ENCODE data around the gene PLAAT4. TPM values are rescaled to one million over a fixed set of nuclear protein-coding genes. Genes with fewer than 3 reads are reported as not detected.

PLAAT4 gene
- total and polyA plus RNA-seq, 3 donors from 2014 or later, result 9.8 to 35.0 (median 14.2) TPM

DNA sequence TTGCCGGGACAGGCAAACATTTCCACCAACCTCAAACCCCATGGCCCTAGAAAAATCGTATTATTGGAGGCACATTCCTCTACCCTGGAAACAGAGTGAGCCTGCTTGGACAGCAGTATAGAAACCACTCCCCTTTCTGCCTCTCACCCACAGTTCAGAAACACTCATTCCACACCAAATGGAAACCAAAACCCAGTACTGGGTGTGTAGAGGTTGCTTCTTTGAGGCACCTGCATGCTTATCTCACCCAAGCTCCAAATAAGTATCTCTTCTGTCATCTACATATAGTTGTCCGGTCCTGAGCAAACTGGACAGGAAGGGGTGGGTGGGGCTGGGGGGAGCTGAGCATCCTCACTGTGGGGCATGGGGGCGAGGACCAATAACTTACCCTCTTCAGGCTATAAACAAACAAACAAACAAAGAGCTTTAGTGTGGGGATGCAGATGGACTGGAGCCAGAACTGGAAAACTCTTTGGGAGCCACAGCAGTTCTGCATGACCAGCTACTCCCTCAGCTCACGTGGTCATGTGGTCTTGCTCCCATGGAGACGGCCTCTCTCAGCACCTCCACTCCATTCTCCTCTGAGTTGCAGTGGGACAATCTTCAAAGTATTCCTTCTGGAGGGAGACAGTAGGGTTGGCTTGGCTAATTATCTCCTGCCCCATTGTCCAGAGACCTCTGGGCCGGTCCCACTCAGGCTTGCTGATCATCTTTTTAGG, 27.6 kb downstream of the PLAAT4 start:
- H3K4me1 ChIP-seq, result no peaks in the 10 kb centered on the region
- intact Hi-C loops (cut with DNase I; ENCODE audit: low total_unique reads), result no loop called here
- whole genome bisulfite sequencing, 2 donors, result 80 to 86% methylated on average over 5 to 7 of the region's 7 CpGs
- H3K36me3 ChIP-seq (ENCODE audit: low read depth, missing control alignments), result no peaks in the 10 kb centered on the region
- no peak for DNase-seq
- TF ChIP-seq, protein P1, sequence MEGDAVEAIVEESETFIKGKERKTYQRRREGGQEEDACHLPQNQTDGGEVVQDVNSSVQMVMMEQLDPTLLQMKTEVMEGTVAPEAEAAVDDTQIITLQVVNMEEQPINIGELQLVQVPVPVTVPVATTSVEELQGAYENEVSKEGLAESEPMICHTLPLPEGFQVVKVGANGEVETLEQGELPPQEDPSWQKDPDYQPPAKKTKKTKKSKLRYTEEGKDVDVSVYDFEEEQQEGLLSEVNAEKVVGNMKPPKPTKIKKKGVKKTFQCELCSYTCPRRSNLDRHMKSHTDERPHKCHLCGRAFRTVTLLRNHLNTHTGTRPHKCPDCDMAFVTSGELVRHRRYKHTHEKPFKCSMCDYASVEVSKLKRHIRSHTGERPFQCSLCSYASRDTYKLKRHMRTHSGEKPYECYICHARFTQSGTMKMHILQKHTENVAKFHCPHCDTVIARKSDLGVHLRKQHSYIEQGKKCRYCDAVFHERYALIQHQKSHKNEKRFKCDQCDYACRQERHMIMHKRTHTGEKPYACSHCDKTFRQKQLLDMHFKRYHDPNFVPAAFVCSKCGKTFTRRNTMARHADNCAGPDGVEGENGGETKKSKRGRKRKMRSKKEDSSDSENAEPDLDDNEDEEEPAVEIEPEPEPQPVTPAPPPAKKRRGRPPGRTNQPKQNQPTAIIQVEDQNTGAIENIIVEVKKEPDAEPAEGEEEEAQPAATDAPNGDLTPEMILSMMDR (IDR thresholded peaks at IDR 0.05), result no peak
- no peak for TF ChIP-seq POLR2A (IDR thresholded peaks at IDR 0.05)
- H3K27ac ChIP-seq, result no peak overlapping the region
- H3K9me3 ChIP-seq, result no peaks in the 10 kb centered on the region
- H3K4me3 ChIP-seq, result no peak overlapping the region
- no peaks in the 10 kb centered on the region for H3K27me3 ChIP-seq

DNA sequence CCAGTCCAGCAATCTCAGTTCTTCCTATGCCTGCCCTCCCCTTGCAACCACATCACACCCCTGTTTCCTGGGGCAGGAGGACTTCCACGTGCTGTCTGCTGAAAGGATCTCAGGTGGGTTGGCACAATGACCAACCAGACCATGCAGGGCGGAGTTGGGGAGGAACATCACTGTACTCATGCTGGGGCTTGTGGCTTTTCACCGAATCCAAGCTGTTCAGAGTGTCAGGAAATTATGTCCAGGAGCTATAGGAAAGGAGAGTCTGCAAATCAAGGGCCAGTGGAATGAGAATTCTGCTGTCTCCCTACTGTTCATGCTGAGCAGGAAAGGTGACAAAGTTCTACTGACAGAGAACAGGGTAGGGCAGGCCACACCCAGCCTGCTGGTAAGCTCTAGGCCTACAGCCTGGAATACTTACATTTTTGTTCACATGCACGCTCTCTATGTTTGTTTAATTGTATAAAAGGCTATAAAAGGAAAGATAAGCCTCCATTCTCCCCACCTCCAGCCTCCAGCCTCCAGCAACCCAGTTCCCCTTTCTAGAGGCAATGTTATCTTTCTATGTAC, 28.3 kb downstream of the PLAAT4 start:
- intact Hi-C loops (cut with DNase I; ENCODE audit: low total_unique reads), result no loop called here
- Histone ChIP-seq H3K4me1 (no peaks in the 10 kb centered on the region), H3K36me3 (ENCODE audit: low read depth, missing control alignments) (no peaks in the 10 kb centered on the region), H3K4me3 (no peak overlapping the region), H3K27me3 (no peaks in the 10 kb centered on the region), H3K9me3 (no peaks in the 10 kb centered on the region), H3K27ac (no peak overlapping the region)
- WGBS, 2 donors, result 85 to 86% methylated on average over 4 of the region's 4 CpGs
- TF ChIP-seq, protein P1 (IDR thresholded peaks at IDR 0.05), result no peak
- TF ChIP-seq POLR2A (IDR thresholded peaks at IDR 0.05), result no peak
- no peak for DNase-seq

DNA sequence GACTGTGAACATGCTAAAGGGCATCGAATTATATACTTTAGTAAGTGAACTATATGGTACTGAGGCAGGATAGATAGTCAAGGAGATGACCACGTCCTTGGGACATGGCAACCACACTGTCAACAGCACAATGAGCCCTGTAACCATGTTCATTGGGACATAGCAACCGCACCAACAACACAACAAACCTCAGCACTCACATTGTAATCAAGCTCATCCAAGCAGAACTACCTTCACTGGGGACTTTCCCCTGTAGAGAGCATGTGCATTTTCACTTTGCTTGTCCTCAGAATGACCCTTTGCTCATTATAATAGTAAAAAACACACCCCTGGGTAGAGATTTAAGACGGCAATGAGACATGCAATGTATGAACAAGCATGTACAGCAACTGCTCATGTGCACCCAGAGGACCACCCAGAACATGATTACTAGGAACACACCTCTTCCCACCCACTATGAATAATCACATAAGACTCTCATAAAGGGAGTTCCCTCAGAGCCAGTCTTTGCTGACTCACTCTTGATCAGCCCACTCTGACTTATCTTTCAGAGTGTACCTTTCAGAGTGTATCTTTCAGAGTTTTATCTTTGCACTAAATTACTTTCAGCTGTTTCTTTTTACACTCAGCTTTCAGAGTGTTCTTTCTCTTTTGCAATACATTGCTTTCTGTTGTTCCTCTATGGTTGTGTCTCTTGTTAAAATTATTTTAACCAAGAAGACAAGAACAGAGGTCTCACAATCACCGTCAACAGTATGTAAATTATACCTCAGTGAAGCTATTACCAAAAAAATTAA, 30.6 kb downstream of the PLAAT4 start:
- Histone ChIP-seq H3K27ac (no peak overlapping the region), H3K36me3 (ENCODE audit: low read depth, missing control alignments) (no peaks in the 10 kb centered on the region), H3K4me3 (no peak overlapping the region), H3K4me1 (no peaks in the 10 kb centered on the region), H3K27me3 (no peaks in the 10 kb centered on the region), H3K9me3 (no peaks in the 10 kb centered on the region)
- peak; percentile 61 for DNase-seq
- WGBS, 2 donors, result 38 to 40% methylated on average over 5 of the region's 5 CpGs
- TF ChIP-seq, protein P1 (IDR thresholded peaks at IDR 0.05), result no peak
- TF ChIP-seq POLR2A (IDR thresholded peaks at IDR 0.05), result no peak
- intact Hi-C loops (cut with DNase I; ENCODE audit: low total_unique reads), result no loop called here

DNA sequence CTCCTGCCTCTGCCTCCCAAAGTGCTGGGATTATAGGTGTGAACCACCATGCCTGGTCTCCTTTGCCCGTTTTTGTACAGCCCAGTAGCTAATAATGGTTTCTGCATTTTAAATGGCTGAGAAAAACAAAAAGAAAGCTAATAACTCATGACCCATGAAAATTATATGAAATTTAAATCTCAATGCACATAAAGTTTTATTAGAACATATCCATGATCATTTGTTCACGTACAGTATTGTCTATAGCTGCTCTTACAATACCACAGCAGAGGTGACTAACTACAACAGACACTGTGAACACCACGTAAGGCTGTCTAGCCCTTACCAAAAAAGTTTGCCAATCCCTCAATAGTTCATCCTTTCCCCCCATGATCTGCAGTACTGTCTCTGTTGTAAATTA, 33.0 kb downstream of the PLAAT4 start:
- no peaks in the 10 kb centered on the region for H3K4me1 ChIP-seq
- no peak overlapping the region for H3K4me3 ChIP-seq
- H3K27ac ChIP-seq, result no peak overlapping the region
- H3K9me3 ChIP-seq, result no peaks in the 10 kb centered on the region
- TF ChIP-seq, protein P1 (IDR thresholded peaks at IDR 0.05), result no peak
- no peak for TF ChIP-seq POLR2A (IDR thresholded peaks at IDR 0.05)
- no peak for DNase-seq
- H3K36me3 ChIP-seq (ENCODE audit: low read depth, missing control alignments), result no peaks in the 10 kb centered on the region
- no peaks in the 10 kb centered on the region for H3K27me3 ChIP-seq
- 94 to 98% methylated on average over 3 of the region's 3 CpGs for WGBS, 2 donors
- intact Hi-C loops (cut with DNase I; ENCODE audit: low total_unique reads), result no loop called here
